CD4-positive, alpha-beta T cell treated with Interleukin-17A for 4 hours (primary cell): ENCODE results near the gene NMRK2.

Experiments used
- DNase-seq: peaks from one replicate; pipeline ENCODE4 v3.0.0-alpha.2; 2020; ENCODE audit warnings: mixed read lengths

NMRK2 gene

DNA sequence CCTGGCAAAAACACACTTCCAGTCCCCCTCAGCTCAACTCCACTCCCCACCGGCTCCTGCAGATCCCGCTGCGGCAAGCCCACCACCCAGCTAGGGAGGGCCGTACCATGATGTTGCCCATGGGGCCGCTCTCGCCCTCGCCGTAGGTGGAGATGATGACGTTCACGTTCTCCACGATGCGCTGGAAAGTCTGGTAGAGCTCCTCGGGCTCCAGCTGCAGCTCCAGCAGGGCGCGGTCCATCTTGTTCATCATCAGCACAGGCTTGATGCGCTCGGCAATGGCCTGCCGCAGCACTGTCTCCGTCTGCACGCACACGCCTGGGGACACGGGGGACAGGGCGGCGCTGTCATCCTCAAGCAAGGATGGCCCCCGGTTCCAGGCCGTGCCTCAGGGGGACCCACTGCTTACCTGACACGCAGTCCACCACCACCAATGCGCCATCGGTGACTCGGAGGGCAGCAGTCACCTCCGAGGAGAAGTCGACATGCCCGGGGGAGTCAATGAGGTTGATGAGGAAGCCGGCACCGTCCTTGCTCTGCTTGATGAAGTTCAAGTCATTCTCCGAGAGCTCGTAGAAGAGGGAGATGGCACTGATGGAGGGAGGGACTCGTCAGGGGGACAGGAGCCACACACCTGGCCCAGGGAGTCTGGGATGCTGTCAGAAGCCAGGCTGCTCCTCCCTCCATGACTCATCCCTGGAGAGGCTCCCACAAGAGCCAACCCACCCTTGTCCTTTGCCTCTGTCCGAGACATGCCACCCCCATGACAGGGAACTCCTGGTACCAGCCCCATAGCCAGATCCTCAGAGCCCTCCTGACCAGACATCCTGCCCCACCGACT, 50.1 kb downstream of the NMRK2 start:
- DNase-seq: no peak

GRCh38 chr19:3983542-3983914, 50.7 kb downstream of the NMRK2 start:
- DNase-seq: no peak

DNA sequence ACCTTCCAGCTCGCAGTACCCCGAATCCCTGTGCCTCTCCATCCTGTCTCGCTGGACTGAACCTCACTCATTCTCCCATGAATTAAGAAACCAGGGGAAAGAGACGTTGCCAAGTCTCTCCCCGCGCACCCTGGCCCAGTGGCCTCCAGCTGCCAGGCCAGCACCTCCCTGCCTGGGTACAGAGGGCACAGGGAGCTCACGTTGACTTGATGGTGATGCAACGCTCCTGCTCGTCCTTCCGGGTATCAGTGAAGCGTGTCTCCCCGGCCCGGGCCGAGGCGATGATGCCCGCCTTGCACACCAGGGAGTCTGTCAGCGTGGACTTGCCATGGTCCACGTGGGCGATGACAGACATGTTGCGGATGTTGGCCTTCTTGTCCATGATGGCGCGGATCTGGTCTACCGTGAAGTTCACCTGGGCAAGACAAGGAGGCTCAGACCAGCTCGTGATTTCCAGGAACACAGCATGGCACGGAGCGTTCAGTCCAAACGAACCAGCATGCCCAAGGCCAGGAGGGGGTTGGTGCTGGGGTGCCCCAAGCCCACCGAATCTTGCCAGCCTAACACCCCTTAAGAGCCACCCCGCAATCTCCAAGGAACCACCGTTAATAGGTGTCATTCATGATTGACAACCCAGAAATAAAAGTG, 51.2 kb downstream of the NMRK2 start:
- DNase-seq: no peak

DNA sequence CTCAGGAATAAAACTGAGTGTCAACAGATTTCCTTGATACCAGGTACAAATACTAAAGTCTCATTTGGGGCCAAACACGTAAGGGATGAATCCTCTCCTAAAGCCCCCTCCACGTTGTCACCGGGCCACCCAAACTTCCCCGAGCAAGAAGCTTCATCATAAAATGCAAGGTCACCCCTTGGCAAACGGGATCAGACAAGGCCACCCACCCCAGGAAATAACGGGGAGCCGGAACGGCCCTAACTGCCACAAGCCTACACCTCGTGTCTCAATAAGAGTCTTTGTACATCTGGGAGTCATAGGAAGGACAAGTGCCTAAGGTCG, 51.7 kb downstream of the NMRK2 start:
- DNase-seq: no peak

GRCh38 chr19:3984908-3985642, 52.2 kb downstream of the NMRK2 start, which contains the start of gene EEF2:
Gene EEF2 (minus strand): TSS chr19:3985463. CDS start chr19:3985380, 83 bp downstream.
- DNase-seq: peak; percentile 94

DNA sequence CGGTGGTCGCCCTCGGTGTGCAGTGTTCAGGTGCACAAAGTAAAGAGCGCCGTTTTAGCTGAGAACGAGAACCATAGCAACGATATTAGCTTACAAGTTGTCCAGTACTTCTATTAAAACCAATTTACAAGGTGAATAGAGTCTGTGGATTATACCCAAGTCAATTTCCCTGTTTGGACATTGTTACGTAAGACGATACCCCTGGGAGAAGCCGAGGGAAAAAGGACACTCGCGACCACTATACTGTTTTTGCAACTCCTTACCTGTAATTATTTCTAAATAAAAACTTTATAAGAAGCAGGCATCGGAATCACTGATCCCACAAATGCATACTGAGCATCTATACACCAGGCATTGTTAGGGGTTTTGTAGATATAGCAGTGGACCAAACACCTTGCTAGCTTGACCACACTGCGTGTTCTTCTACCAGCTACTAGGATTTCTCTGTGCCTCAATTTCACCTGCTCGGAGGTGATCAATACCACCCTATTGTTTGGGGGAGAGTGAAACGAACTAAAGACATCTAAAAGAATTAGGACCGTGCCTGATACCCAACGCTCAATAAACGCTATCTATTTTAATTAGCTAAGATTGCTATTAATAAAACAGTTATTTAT, 52.9 kb downstream of the NMRK2 start:
- DNase-seq: no peak

DNA sequence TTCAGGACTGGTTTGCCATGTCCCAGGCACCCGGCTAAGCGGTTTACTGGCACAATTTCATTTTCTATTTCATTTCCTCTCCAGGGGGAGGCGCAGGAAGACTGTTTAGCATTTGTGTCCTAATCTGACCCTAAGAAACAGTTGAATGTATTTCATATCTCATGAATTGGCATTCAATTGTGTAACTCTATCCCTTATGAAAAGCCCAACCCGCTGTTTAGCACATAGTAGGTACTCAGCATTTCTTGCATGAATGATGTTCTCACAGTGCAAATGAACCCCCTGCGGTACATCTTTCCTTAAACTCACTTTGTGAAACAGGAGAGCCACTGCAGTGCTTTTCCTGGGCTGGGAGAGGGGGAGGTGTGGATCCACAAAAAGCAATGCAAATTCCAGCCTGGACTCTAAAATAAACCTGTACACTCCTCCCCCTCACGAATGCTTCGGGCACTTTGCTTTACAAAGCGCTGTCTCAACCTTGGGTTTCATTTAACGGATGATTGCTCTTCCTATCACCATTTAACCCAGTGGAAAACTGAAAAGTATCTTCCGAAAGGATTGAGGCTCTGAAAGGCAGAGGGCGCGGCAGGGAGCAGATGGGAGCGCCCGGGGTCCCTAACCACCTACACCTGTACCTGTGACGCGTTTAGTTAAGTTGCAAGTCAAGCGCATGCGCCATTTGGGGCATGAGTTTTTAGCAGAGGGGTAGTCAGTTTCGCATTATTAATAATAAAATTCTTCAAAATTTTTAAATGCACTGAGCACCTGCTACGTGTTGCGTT, 53.6 kb downstream of the NMRK2 start:
- peak; percentile 77 for DNase-seq

DNA sequence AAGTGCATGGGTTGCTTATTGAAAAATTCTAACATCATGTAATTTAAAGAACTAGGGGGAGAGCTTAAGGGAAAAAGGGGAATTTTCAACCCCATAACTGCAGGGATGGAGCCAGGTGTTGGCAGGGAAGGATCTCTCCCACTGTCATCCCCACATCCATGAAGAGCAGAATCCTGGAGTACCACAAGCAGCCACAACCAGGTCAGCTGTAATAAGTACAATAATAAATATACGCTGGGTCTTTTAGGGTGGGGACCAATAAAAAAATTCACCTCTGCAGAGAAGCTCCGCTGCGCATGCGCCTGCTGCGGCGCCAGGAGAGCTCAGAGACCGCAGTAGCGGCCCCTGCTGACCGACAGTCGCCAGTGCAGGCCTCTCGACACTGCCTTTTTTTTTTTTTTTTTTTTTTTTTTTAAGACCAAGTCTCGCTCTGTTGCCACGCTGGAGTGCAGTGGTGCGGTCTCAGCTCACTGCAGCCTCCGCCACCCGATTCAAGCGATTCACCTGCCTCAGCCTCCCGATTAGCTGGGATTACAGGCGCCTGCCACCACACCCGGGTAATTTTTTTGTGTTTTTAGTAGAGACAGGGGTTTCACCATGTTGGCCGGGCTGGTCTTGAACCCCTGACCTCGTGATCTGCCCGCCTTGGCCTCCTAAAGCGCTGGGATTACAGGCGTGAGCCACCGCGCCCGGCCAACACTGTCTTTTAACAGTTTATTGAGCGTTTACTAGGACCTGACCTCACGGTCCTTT, 54.9 kb downstream of the NMRK2 start:
- peak; percentile 93 for DNase-seq

- DNase-seq: no peak
These were observed 57.9 kb downstream of the NMRK2 start for GRCh38 chr19:3990815-3991117.
